Skeletal muscle satellite cell (primary cell): ENCODE data around the gene NEURL1.
A peak's percentile ranks its signal among the peaks of the same experiment; 100 is the strongest.

Experiments
- H3K27me3 ChIP-seq: 2 replicates; pipeline ENCODE4 v1.7.0; 2013; ENCODE audit warnings: low read length; ENCODE audit not compliant: control insufficient read depth, insufficient read depth
- H3K36me3 ChIP-seq: 2 replicates; pipeline ENCODE4 v1.7.0; 2013; ENCODE audit warnings: mild to moderate bottlenecking, control low read depth, low read length; ENCODE audit not compliant: insufficient read depth
- H3K4me1 ChIP-seq: 2 replicates; pipeline ENCODE4 v1.7.0; 2013; ENCODE audit warnings: low read length; ENCODE audit not compliant: control insufficient read depth, insufficient read depth
- H3K4me2 ChIP-seq: 2 replicates; pipeline ENCODE4 v1.7.0; 2013; ENCODE audit warnings: mild to moderate bottlenecking, low read length
- H3K4me3 ChIP-seq: 2 replicates; pipeline ENCODE4 v1.7.0; 2013; ENCODE audit warnings: low read length
- H3K9ac ChIP-seq: 2 replicates; pipeline ENCODE4 v1.7.0; 2013; ENCODE audit warnings: mild to moderate bottlenecking, low read depth, low read length, moderate library complexity
- H3K9me3 ChIP-seq: replicated peaks from 2 replicates; pipeline ENCODE4 v1.7.0; 2013; ENCODE audit warnings: mild to moderate bottlenecking, control low read depth, low read length

The NEURL1 gene

GRCh38 chr10:103451831-103452505 is 41.5 kb upstream of the NEURL1 start, which contains the start of gene CALHM2:
Gene CALHM2 (minus strand): TSS chr10:103452370. CDS start chr10:103449941, 2,429 bp downstream.
- peak within 1 kb of the TSS; percentile 89 for H3K9ac ChIP-seq
- peaks cover 25% of the 10 kb centered on the region for H3K36me3 ChIP-seq
- peaks cover 46% of the 10 kb centered on the region for H3K4me1 ChIP-seq
- H3K9me3 ChIP-seq = no peaks in the 10 kb centered on the region
- H3K4me2 ChIP-seq = peak within 1 kb of the TSS; percentile 95
- H3K27me3 ChIP-seq = no peaks in the 10 kb centered on the region
- H3K4me3 ChIP-seq = peak within 1 kb of the TSS; percentile 91

- Histone ChIP-seq H3K4me1 (peaks cover 39% of the 10 kb centered on the region), H3K36me3 (peaks cover 18% of the 10 kb centered on the region), H3K4me2 (peak overlapping the region; percentile 95), H3K4me3 (peak overlapping the region; percentile 91), H3K9me3 (no peaks in the 10 kb centered on the region), H3K27me3 (no peaks in the 10 kb centered on the region), H3K9ac (peak overlapping the region; percentile 89)
Measured at GRCh38 chr10:103452506-103453230, 40.8 kb upstream of the NEURL1 start.

- Histone ChIP-seq H3K4me2 (no peak overlapping the region), H3K9me3 (no peaks in the 10 kb centered on the region), H3K27me3 (no peaks in the 10 kb centered on the region), H3K4me3 (no peak overlapping the region), H3K4me1 (peaks cover 32% of the 10 kb centered on the region), H3K36me3 (peaks cover 15% of the 10 kb centered on the region), H3K9ac (no peak overlapping the region)
Measured at GRCh38 chr10:103454026-103454425, 39.5 kb upstream of the NEURL1 start.

GRCh38 chr10:103455235-103455634 is 38.3 kb upstream of the NEURL1 start:
- Histone ChIP-seq H3K9me3 (no peaks in the 10 kb centered on the region), H3K4me3 (no peak overlapping the region), H3K4me1 (peaks cover 19% of the 10 kb centered on the region), H3K4me2 (no peak overlapping the region), H3K27me3 (no peaks in the 10 kb centered on the region), H3K36me3 (peaks cover 3% of the 10 kb centered on the region), H3K9ac (no peak overlapping the region)

GRCh38 chr10:103456074-103456660 is 37.3 kb upstream of the NEURL1 start:
- H3K4me2 ChIP-seq = no peak overlapping the region
- no peaks in the 10 kb centered on the region for H3K9me3 ChIP-seq
- H3K4me3 ChIP-seq = no peak overlapping the region
- H3K27me3 ChIP-seq = no peaks in the 10 kb centered on the region
- H3K36me3 ChIP-seq = no peaks in the 10 kb centered on the region
- peaks cover 10% of the 10 kb centered on the region for H3K4me1 ChIP-seq
- no peak overlapping the region for H3K9ac ChIP-seq

- no peak overlapping the region for H3K4me2 ChIP-seq
- H3K9me3 ChIP-seq = no peaks in the 10 kb centered on the region
- H3K4me1 ChIP-seq = peaks cover 8% of the 10 kb centered on the region
- H3K27me3 ChIP-seq = peaks cover under 1% of the 10 kb centered on the region
- H3K9ac ChIP-seq = no peak overlapping the region
- H3K4me3 ChIP-seq = no peak overlapping the region
- no peaks in the 10 kb centered on the region for H3K36me3 ChIP-seq
Measured at GRCh38 chr10:103457176-103457712, 36.3 kb upstream of the NEURL1 start.

- Histone ChIP-seq H3K36me3 (no peaks in the 10 kb centered on the region), H3K27me3 (peaks cover 3% of the 10 kb centered on the region), H3K4me1 (no peaks in the 10 kb centered on the region), H3K9ac (no peak overlapping the region), H3K4me3 (no peak overlapping the region), H3K9me3 (no peaks in the 10 kb centered on the region), H3K4me2 (no peak overlapping the region)
Measured at GRCh38 chr10:103457896-103458583, 35.5 kb upstream of the NEURL1 start.

- H3K4me3 ChIP-seq = no peak within 1 kb of the TSS
- H3K9me3 ChIP-seq = no peaks in the 10 kb centered on the region
- peaks cover 3% of the 10 kb centered on the region for H3K27me3 ChIP-seq
- H3K4me1 ChIP-seq = no peaks in the 10 kb centered on the region
- no peak within 1 kb of the TSS for H3K4me2 ChIP-seq
- no peak within 1 kb of the TSS for H3K9ac ChIP-seq
- no peaks in the 10 kb centered on the region for H3K36me3 ChIP-seq
Measured at GRCh38 chr10:103458720-103459119, 34.8 kb upstream of the NEURL1 start, which contains the start of gene CALHM1. Gene CALHM1 (minus strand): TSS chr10:103458900. CDS start chr10:103458751, 149 bp downstream.

- Histone ChIP-seq H3K4me1 (no peaks in the 10 kb centered on the region), H3K27me3 (peaks cover 11% of the 10 kb centered on the region), H3K36me3 (no peaks in the 10 kb centered on the region), H3K4me3 (no peak overlapping the region), H3K9me3 (no peaks in the 10 kb centered on the region), H3K4me2 (no peak overlapping the region), H3K9ac (no peak overlapping the region)
Measured at GRCh38 chr10:103459615-103460014, 33.9 kb upstream of the NEURL1 start.

GRCh38 chr10:103463499-103463898 is 30.0 kb upstream of the NEURL1 start:
- Histone ChIP-seq H3K27me3 (peaks cover 17% of the 10 kb centered on the region), H3K4me2 (no peak overlapping the region), H3K9me3 (no peaks in the 10 kb centered on the region), H3K4me1 (no peaks in the 10 kb centered on the region), H3K9ac (no peak overlapping the region), H3K36me3 (no peaks in the 10 kb centered on the region), H3K4me3 (no peak overlapping the region)
